ENCODE measurements around the gene WNT16.

DNA sequence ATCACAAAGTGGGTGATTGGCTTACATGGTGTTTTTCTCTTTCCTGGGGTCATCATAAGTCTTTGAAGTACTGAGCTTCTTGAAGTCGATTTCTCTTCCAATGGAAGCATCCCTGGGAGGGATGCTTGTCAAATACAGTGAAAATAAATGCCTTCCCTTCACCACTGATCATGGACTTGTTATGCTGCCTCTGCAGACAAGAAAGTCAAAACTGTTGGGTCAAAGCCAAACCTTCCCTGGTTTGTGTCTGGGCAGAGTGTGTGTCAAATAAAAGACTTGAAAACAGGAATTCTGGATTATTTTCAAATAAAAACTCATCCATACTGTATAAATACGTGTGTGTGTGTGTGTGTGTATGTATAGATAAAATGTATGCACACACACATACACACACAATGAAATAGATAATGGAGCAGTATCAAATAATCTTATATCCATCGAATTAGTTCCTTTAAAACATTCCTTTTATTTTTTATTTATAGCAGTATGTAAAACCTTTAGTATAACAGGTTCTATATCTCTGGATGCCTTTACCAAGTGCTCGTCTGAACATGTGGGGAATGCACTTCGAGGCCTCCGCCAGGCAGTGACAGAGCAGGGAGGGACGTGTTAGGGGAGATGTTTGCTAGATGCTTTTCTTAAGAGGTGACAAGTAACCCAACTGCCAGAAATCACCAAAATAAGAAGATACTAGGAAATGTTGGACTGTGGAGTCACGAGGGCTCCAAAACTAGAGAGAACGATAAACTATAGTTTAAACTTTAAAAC is 27.2 kb upstream of the WNT16 start:
- TF ChIP-seq, protein P1, sequence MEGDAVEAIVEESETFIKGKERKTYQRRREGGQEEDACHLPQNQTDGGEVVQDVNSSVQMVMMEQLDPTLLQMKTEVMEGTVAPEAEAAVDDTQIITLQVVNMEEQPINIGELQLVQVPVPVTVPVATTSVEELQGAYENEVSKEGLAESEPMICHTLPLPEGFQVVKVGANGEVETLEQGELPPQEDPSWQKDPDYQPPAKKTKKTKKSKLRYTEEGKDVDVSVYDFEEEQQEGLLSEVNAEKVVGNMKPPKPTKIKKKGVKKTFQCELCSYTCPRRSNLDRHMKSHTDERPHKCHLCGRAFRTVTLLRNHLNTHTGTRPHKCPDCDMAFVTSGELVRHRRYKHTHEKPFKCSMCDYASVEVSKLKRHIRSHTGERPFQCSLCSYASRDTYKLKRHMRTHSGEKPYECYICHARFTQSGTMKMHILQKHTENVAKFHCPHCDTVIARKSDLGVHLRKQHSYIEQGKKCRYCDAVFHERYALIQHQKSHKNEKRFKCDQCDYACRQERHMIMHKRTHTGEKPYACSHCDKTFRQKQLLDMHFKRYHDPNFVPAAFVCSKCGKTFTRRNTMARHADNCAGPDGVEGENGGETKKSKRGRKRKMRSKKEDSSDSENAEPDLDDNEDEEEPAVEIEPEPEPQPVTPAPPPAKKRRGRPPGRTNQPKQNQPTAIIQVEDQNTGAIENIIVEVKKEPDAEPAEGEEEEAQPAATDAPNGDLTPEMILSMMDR (IDR thresholded peaks at IDR 0.05) = no peak
- TF ChIP-seq POLR2AphosphoS5 (IDR thresholded peaks at IDR 0.05) (no peak), POLR2A (IDR thresholded peaks at IDR 0.05) (no peak)

Data from breast epithelium (tissue), 3 donors.